AG04449 (cell line): ENCODE data around the gene RAMP1.

Experiments used
- CTCF ChIA-PET: fragments of 350-600 bp; formaldehyde crosslinking; extraction: SDS; loops from one replicate; lab custom pipeline; 2021; ENCODE audit warnings: antibody characterized with exemption; lab: Yijun Ruan, JAX
- POLR2A ChIA-PET: fragments of 400-600, 350-600 bp; formaldehyde crosslinking; extraction: SDS; loops from one replicate; lab custom pipeline; 2020; ENCODE audit warnings: antibody characterized with exemption, inconsistent platforms; lab: Yijun Ruan, JAX
- DNase-seq: peaks from one replicate; pipeline ENCODE4 v3.0.0-alpha.2; 2010; ENCODE audit warnings: low read depth, low spot score
- H3K4me3 ChIP-seq: 2 replicates; pipeline ENCODE4 v1.5.1; 2011; ENCODE audit warnings: low read depth, mild to moderate bottlenecking, control low read depth, low read length
- TF ChIP-seq, protein P1 (sequence below): IDR thresholded peaks from one replicate; pipeline ENCODE4 v1.5.1; 2011; ENCODE audit warnings: mild to moderate bottlenecking, moderate library complexity, low read length, control low read depth, inconsistent platforms; ENCODE audit not compliant: insufficient read depth; ENCODE audit errors: missing control alignments

The RAMP1 gene

DNA sequence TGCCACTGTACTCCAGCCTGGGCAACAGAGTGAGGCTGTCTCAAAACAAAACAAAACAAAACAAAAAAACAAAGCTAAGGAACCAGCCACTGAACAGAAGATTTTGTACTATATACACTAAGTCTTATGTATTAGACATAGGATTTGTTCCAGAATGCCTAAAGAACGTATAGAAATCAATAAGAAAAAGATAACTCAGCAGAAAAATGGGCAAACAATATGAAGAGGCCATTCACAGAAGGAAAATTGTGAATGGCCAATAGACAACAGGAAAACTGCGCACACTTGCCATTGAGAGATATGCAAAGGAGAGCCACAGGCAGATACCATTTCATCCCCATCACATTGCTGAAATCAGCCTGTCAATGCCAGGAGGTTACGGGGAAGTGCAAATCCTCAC, 92.5 kb downstream of the RAMP1 start:
- ChIA-PET CTCF (no interaction called here), POLR2A (interaction anchor here (0.9 kb wide), 1 partner anchor 18 kb away, joined by 3 read pairs; no protein-coding TSS in a partner anchor)
- DNase-seq = no peak
- H3K4me3 ChIP-seq = no peak overlapping the region
- TF ChIP-seq, protein P1, sequence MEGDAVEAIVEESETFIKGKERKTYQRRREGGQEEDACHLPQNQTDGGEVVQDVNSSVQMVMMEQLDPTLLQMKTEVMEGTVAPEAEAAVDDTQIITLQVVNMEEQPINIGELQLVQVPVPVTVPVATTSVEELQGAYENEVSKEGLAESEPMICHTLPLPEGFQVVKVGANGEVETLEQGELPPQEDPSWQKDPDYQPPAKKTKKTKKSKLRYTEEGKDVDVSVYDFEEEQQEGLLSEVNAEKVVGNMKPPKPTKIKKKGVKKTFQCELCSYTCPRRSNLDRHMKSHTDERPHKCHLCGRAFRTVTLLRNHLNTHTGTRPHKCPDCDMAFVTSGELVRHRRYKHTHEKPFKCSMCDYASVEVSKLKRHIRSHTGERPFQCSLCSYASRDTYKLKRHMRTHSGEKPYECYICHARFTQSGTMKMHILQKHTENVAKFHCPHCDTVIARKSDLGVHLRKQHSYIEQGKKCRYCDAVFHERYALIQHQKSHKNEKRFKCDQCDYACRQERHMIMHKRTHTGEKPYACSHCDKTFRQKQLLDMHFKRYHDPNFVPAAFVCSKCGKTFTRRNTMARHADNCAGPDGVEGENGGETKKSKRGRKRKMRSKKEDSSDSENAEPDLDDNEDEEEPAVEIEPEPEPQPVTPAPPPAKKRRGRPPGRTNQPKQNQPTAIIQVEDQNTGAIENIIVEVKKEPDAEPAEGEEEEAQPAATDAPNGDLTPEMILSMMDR = no peak

DNA sequence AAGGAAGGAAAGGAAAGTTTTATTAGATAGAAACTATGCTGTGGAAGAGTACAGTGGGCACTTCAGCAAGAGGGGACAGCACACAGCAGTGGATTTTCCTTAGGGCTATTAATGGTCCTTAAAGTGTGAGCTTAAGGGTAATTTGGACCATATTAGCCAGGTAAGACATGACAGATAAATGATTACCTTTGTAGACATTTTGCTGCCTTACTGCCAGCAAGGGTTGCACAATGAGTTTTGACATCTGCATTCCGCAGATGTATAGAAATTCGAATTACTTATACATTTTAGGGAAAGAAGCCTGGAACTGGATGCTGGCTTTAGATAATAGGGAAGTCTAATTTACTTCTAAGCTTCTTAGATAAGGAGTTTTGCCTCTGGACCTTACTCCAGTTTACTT, 93.4 kb downstream of the RAMP1 start:
- CTCF ChIA-PET = interaction anchor here (0.9 kb wide), 1 partner anchor 13 kb away, joined by 3 read pairs; no protein-coding TSS in a partner anchor
- no peak for DNase-seq
- no peak overlapping the region for H3K4me3 ChIP-seq
- POLR2A ChIA-PET = no interaction called here
- TF ChIP-seq, protein P1 = no peak

DNA sequence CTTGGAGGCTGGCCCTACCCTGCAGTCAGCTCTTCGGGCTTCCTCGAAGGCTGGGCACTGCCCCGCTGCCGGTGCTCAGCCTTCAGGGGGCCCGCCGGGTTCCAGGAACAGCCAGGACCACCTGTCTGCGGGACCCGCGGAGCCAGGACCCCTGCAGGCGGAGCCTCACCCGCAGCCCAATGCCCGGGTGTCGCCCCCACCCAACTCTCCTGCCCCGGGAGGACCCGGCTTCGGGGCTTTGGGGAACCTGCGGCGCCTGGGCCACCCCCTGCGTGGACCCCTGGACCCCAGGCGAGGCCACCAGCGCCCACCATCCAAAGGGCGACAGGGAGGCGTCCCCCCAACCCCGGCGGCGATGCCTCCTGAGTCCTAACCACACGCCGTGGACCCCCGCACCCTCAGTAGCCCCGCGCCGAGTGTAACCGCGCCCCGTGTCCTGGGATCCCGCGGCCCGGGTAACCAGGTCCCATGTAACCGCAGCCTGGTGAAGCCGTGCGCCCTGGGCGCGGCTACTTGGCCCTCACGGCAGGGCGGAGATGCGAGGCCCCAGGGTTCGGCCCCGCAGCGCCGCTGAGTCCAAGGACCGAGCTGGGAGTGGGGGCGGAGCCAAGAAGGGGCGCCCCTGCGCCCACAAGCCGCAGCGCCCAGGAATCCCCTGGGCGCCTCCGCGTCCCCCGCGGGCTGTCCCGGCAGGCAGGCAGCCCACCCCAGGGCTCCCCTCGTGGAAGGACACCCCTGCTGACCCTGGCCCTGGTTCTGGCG, 96.4 kb downstream of the RAMP1 start:
- ChIA-PET CTCF (no interaction called here), POLR2A (no interaction called here)
- no peak overlapping the region; the same call in 1 of the 2 replicates for H3K4me3 ChIP-seq
- TF ChIP-seq, protein P1 = no peak
- no peak for DNase-seq

DNA sequence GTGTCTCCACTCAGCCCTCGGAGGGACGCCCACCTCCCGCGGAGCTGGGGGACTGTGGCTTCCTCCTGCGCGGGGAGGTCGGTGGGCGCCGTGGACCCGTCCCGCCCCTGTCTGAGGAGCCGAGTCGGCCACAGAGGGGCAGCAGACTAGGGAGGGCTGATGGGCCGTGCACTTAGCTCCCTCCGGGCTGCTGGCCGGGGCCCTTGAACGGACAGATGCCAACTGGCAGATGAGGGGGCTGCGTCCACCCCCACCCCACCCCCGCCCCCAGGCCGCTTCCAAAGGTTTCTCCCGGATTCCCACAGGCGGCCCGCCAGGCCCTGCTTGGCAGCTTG, 96.9 kb downstream of the RAMP1 start:
- ChIA-PET POLR2A (no interaction called here), CTCF (no interaction called here)
- H3K4me3 ChIP-seq = no peak overlapping the region
- DNase-seq = no peak
- TF ChIP-seq, protein P1 = no peak

DNA sequence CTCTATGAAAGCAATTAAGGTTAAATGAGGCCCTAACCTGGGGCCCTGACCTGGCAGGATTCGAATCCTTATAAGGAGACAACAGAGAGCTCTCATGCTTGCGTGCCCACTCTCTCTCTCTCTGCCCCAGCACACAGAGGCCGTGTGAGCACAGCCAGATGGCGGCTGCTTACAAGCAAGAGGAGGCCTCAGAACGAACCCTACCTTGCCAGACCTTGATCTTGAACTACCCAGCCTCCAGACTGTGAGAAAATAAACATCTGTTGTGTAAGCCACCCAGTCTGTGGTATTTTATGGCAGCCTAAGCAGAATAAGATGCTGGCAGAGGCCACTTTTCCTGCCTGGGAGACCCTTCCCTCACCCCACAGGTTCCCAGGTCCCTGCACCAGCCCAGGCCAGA, 102.2 kb downstream of the RAMP1 start:
- ChIA-PET CTCF (no interaction called here), POLR2A (no interaction called here)
- DNase-seq = no peak
- H3K4me3 ChIP-seq = no peak overlapping the region
- TF ChIP-seq, protein P1 = no peak
